Lower lobe of right lung (tissue), 2 donors: Measurements from ENCODE around the gene DBNL. TPM values are rescaled to one million over a fixed set of nuclear protein-coding genes. Genes with fewer than 3 reads are reported as not detected.

ENCODE experiments used
- ATAC-seq, 2 donors: fragments of 200-7000 bp; cut with Tn5 transposase; one replicate each; pipeline ENCODE4 v1.9.1; 2020 to 2022; ENCODE audit warnings: mild to moderate bottlenecking in 2 of 2, moderate library complexity in 2 of 2
- DNase-seq: peaks from one replicate; pipeline ENCODE4 v3.0.0-alpha.2; 2020
- H3K27ac ChIP-seq: fragments of 200-600 bp; one replicate; pipeline ENCODE4 v1.8.0; 2022
- H3K27me3 ChIP-seq: fragments of 200-600 bp; one replicate; pipeline ENCODE4 v1.8.0; 2022; ENCODE audit warnings: low read depth
- H3K36me3 ChIP-seq: fragments of 200-600 bp; one replicate; pipeline ENCODE4 v1.8.0; 2022; ENCODE audit warnings: mild to moderate bottlenecking
- H3K4me1 ChIP-seq: fragments of 200-600 bp; one replicate; pipeline ENCODE4 v1.8.0; 2022
- H3K4me3 ChIP-seq: fragments of 200-600 bp; one replicate; pipeline ENCODE4 v1.8.0; 2022; ENCODE audit warnings: mild to moderate bottlenecking
- H3K9me3 ChIP-seq: fragments of 200-600 bp; one replicate; pipeline ENCODE4 v1.8.0; 2022
- CTCF ChIP-seq: fragments of 200-600 bp; IDR thresholded peaks from one replicate; pipeline ENCODE4 v1.8.0; 2022; ENCODE audit warnings: antibody characterized with exemption, mild to moderate bottlenecking
- intact Hi-C: fragments of 100-400 bp; cut with DNase I; formaldehyde crosslinking; loops from one replicate; pipeline ENCODE4 v1.11.0; 2022
- total RNA-seq: library from RNA; stranded (reverse); fragmentation: NEBNext Ultra II Directional; extraction: Animal tissue kit (Norgen Biotek cat#: 25700); gene quantifications from one replicate; pipeline ENCODE4 v1.2.1, GENCODE V29; 2021
- donor health status: DM: no; HTN: yes; CAD: no; lungs with severe emphysema.

The DBNL gene
- total RNA-seq, 1 donor from 2014 or later, result 109 TPM

- Histone ChIP-seq H3K27ac (no peak overlapping the region), H3K9me3 (no peaks in the 10 kb centered on the region), H3K36me3 (peaks cover 9% of the 10 kb centered on the region), H3K27me3 (no peaks in the 10 kb centered on the region), H3K4me3 (no peak overlapping the region), H3K4me1 (peaks cover 29% of the 10 kb centered on the region)
- no peak for TF ChIP-seq CTCF
- intact Hi-C loops, result no loop called here
- DNase-seq (peak; percentile 44), ATAC-seq (no peak)
Observed at GRCh38 chr7:44066494-44067063, 22.1 kb downstream of the DBNL start.

GRCh38 chr7:44067064-44067951, 22.8 kb downstream of the DBNL start:
- no peaks in the 10 kb centered on the region for H3K27me3 ChIP-seq
- intact Hi-C loops, result no loop called here
- TF ChIP-seq CTCF, result no peak
- DNase-seq (peak; percentile 41), ATAC-seq (no peak)
- peaks cover 36% of the 10 kb centered on the region for H3K4me1 ChIP-seq
- H3K4me3 ChIP-seq, result no peak overlapping the region
- no peaks in the 10 kb centered on the region for H3K9me3 ChIP-seq
- H3K36me3 ChIP-seq, result peaks cover 4% of the 10 kb centered on the region
- H3K27ac ChIP-seq, result no peak overlapping the region

GRCh38 chr7:44068054-44068453, 23.6 kb downstream of the DBNL start:
- Histone ChIP-seq H3K4me3 (no peak overlapping the region), H3K9me3 (no peaks in the 10 kb centered on the region), H3K36me3 (peaks cover 10% of the 10 kb centered on the region), H3K4me1 (peaks cover 42% of the 10 kb centered on the region), H3K27ac (no peak overlapping the region), H3K27me3 (no peaks in the 10 kb centered on the region)
- intact Hi-C loops, result no loop called here
- DNase-seq (peak; percentile 39), ATAC-seq (no peak)
- no peak for TF ChIP-seq CTCF

- intact Hi-C loops, result no loop called here
- peaks cover 21% of the 10 kb centered on the region for H3K4me1 ChIP-seq
- DNase-seq (peak; percentile 2), ATAC-seq (no peak)
- H3K4me3 ChIP-seq, result no peak overlapping the region
- no peak overlapping the region for H3K27ac ChIP-seq
- H3K9me3 ChIP-seq, result no peaks in the 10 kb centered on the region
- H3K36me3 ChIP-seq, result peaks cover 48% of the 10 kb centered on the region
- TF ChIP-seq CTCF, result no peak
- no peaks in the 10 kb centered on the region for H3K27me3 ChIP-seq
Observed at GRCh38 chr7:44071726-44072363, 27.3 kb downstream of the DBNL start.

- Histone ChIP-seq H3K9me3 (no peaks in the 10 kb centered on the region), H3K4me3 (no peak overlapping the region), H3K4me1 (peaks cover 21% of the 10 kb centered on the region), H3K27me3 (no peaks in the 10 kb centered on the region), H3K36me3 (peaks cover 56% of the 10 kb centered on the region), H3K27ac (peak overlapping the region; percentile 81)
- intact Hi-C loops, result no loop called here
- DNase-seq (peak; percentile 70), ATAC-seq (peak; percentile 26 to 50)
- TF ChIP-seq CTCF, result peak; percentile 55
Observed at GRCh38 chr7:44072364-44073231, 28.1 kb downstream of the DBNL start.
